Osteoblast (primary cell): ENCODE data around the gene HDAC1. TPM values are rescaled to one million over a fixed set of nuclear protein-coding genes. Genes with fewer than 3 reads are reported as not detected.

Source experiments
- DNase-seq: peaks from one replicate; pipeline ENCODE4 v3.0.0; 2011; ENCODE audit warnings: low spot score, mixed read lengths; ENCODE audit not compliant: insufficient read length; ENCODE audit errors: missing footprints
- H2AFZ ChIP-seq: 2 replicates; pipeline ENCODE4 v1.6.0; 2011; ENCODE audit warnings: mild to moderate bottlenecking, low read length
- H3K27ac ChIP-seq: 2 replicates; pipeline ENCODE4 v1.5.1; 2011; ENCODE audit warnings: mild to moderate bottlenecking, low read depth, low read length, moderate library complexity
- H3K27me3 ChIP-seq: 2 replicates; pipeline ENCODE4 v1.6.0; 2012; ENCODE audit warnings: mild to moderate bottlenecking, control low read depth, inconsistent platforms, low read length, moderate library complexity; ENCODE audit not compliant: insufficient read depth
- H3K36me3 ChIP-seq: 2 replicates; pipeline ENCODE4 v1.5.1; 2011; ENCODE audit warnings: mild to moderate bottlenecking, low read length, control low read depth, moderate library complexity; ENCODE audit not compliant: insufficient read depth
- H3K4me1 ChIP-seq: 2 replicates; pipeline ENCODE4 v1.5.1; 2011; ENCODE audit warnings: mild to moderate bottlenecking, low read length, control low read depth, moderate library complexity; ENCODE audit not compliant: insufficient read depth
- H3K4me2 ChIP-seq: 2 replicates; pipeline ENCODE4 v1.6.0; 2011; ENCODE audit warnings: mild to moderate bottlenecking, low read length; ENCODE audit not compliant: insufficient read depth
- H3K4me3 ChIP-seq: fragments of 200-600 bp; sonication (generic); 3 replicates; pipeline ENCODE4 v1.5.1; 2012; ENCODE audit warnings: mild to moderate bottlenecking, low read length, inconsistent platforms; ENCODE audit not compliant: insufficient read depth
- H3K79me2 ChIP-seq: 2 replicates; pipeline ENCODE4 v1.6.0; 2012; ENCODE audit warnings: mild to moderate bottlenecking, low read length, control low read depth, inconsistent platforms; ENCODE audit not compliant: insufficient read depth
- H3K9me3 ChIP-seq: 2 replicates; pipeline ENCODE4 v1.5.1; 2011; ENCODE audit warnings: low read depth, low read length, control low read depth
- H4K20me1 ChIP-seq: 2 replicates; pipeline ENCODE4 v1.6.0; 2012; ENCODE audit warnings: mild to moderate bottlenecking, low read length, control low read depth; ENCODE audit not compliant: insufficient read depth
- total RNA-seq: library from RNA; depleted of rRNA; stranded (reverse); fragments of >200 nt; gene quantifications from 2 replicates; pipeline ENCODE4 v1.2.3, GENCODE V29; 2012
- TF ChIP-seq, protein P1 (sequence below): IDR thresholded peaks from 2 replicates; pipeline ENCODE4 v1.5.1; 2011; ENCODE audit warnings: mild to moderate bottlenecking, low read depth, low read length, moderate library complexity; ENCODE audit errors: extremely low read depth

HDAC1 gene
- total RNA-seq, 1 donor, result 44.5 TPM

DNA sequence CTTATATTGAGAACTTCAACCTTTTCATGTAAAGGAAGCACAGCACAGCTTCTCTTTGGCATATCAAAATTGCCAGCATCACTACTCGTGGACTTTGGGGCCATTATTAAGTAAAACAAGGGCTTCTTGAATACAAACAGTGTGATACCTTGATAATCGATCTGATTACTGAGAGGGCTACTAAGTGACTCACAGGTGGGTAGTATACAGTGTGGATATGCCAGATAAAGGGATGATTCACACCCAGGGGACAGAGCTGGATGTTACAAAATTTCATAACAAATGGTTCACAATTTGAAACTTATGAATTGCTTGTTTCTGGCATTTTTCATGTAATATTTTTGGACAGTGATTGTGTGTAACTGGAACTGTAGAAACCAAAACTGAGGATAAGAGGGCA is 15.4 kb downstream of the HDAC1 start:
- H4K20me1 ChIP-seq, result peaks cover 12% of the 10 kb centered on the region
- no peaks in the 10 kb centered on the region for H3K27me3 ChIP-seq
- H2AFZ ChIP-seq, result no peak overlapping the region
- H3K4me1 ChIP-seq, result peaks cover 21% of the 10 kb centered on the region
- DNase-seq, result no peak
- H3K27ac ChIP-seq, result peak overlapping the region; percentile 19
- no peaks in the 10 kb centered on the region for H3K9me3 ChIP-seq
- H3K79me2 ChIP-seq, result peaks cover 28% of the 10 kb centered on the region
- TF ChIP-seq, protein P1, sequence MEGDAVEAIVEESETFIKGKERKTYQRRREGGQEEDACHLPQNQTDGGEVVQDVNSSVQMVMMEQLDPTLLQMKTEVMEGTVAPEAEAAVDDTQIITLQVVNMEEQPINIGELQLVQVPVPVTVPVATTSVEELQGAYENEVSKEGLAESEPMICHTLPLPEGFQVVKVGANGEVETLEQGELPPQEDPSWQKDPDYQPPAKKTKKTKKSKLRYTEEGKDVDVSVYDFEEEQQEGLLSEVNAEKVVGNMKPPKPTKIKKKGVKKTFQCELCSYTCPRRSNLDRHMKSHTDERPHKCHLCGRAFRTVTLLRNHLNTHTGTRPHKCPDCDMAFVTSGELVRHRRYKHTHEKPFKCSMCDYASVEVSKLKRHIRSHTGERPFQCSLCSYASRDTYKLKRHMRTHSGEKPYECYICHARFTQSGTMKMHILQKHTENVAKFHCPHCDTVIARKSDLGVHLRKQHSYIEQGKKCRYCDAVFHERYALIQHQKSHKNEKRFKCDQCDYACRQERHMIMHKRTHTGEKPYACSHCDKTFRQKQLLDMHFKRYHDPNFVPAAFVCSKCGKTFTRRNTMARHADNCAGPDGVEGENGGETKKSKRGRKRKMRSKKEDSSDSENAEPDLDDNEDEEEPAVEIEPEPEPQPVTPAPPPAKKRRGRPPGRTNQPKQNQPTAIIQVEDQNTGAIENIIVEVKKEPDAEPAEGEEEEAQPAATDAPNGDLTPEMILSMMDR, result no peak
- peaks cover 26% of the 10 kb centered on the region for H3K36me3 ChIP-seq
- H3K4me3 ChIP-seq, result no peak overlapping the region
- H3K4me2 ChIP-seq, result peak overlapping the region; percentile 42

- Histone ChIP-seq H3K4me1 (peaks cover 12% of the 10 kb centered on the region), H3K4me3 (no peak overlapping the region), H3K27ac (no peak overlapping the region), H3K27me3 (no peaks in the 10 kb centered on the region), H3K9me3 (no peaks in the 10 kb centered on the region), H4K20me1 (peaks cover 11% of the 10 kb centered on the region), H3K79me2 (peaks cover 40% of the 10 kb centered on the region), H2AFZ (no peak overlapping the region), H3K36me3 (peaks cover 9% of the 10 kb centered on the region), H3K4me2 (no peak overlapping the region)
- TF ChIP-seq, protein P1, result no peak
- DNase-seq, result no peak
These were observed 18.1 kb downstream of the HDAC1 start for GRCh38 chr1:32309960-32310359.

DNA sequence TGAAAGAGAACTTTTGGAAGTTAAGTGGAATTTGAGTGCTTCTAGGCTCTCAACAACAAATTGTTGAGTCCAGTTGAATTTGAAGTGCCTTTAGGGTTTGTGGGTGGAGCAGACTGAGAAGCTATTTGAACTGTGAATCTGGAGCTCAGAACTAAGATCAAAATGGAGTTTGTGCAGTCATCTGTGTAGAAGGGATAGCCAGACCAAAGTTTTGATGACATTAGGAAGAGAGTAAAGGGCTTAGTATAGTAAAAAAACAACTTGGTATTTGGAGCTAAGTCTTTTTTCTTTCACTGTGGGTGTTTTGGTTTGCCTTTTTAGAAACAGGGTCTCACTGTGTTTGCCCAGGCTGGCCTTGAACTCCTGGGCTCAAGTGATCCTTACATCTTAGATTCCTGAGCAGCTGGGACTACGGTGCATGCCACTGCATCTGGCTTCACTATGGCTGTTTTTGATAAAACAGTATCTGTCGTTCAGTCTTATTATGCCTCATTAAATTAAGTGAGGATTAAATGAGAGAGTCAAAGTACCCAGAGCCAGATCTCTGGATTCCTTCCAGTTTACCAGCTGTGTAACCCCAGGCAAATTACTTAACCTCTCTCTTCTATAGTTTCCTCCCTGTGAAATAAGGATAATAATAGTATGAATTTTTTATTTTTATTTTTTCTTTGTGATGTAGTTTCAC is 20.0 kb downstream of the HDAC1 start:
- TF ChIP-seq, protein P1, result no peak
- DNase-seq, result no peak
- Histone ChIP-seq H2AFZ (no peak overlapping the region), H4K20me1 (peaks cover 8% of the 10 kb centered on the region), H3K4me1 (peaks cover 12% of the 10 kb centered on the region), H3K27ac (no peak overlapping the region), H3K9me3 (no peaks in the 10 kb centered on the region), H3K27me3 (no peaks in the 10 kb centered on the region), H3K36me3 (peaks cover 2% of the 10 kb centered on the region), H3K4me2 (no peak overlapping the region), H3K4me3 (no peak overlapping the region), H3K79me2 (peaks cover 42% of the 10 kb centered on the region)

GRCh38 chr1:32316903-32317277 is 25.0 kb downstream of the HDAC1 start:
- Histone ChIP-seq H3K9me3 (no peaks in the 10 kb centered on the region), H3K27ac (no peak overlapping the region), H2AFZ (no peak overlapping the region), H3K4me1 (peaks cover 2% of the 10 kb centered on the region), H3K27me3 (no peaks in the 10 kb centered on the region), H4K20me1 (peaks cover 4% of the 10 kb centered on the region), H3K79me2 (peaks cover 16% of the 10 kb centered on the region), H3K4me2 (no peak overlapping the region), H3K36me3 (peaks cover 5% of the 10 kb centered on the region), H3K4me3 (no peak overlapping the region)
- TF ChIP-seq, protein P1, result no peak
- no peak for DNase-seq
